IMR-90 (cell line): ENCODE data around the gene GALNT8. TPM values are rescaled to one million over a fixed set of nuclear protein-coding genes. Genes with fewer than 3 reads are reported as not detected.

Experiments
- ATAC-seq: fragments of 200-7000 bp; cut with Tn5 transposase; 2 replicates; pipeline ENCODE4 v1.9.1; 2020; ENCODE audit warnings: low read depth, mild to moderate bottlenecking, moderate library complexity
- BruUV-seq: library from RNA; stranded (reverse); fragments of 400-500 nt; replicated peaks from 2 replicates; lab custom pipeline; 2021; lab: Mats Ljungman, UMichigan
- CTCF ChIA-PET: fragments of 300-600 bp; formaldehyde crosslinking; extraction: SDS; loops from one replicate; lab custom pipeline; 2021; ENCODE audit warnings: antibody characterized with exemption; lab: Yijun Ruan, JAX
- POLR2A ChIA-PET: fragments of 300-600 bp; sonication (Branson Sonifier 250); formaldehyde crosslinking; loops from one replicate; lab custom pipeline; 2022; ENCODE audit warnings: antibody characterized with exemption; ENCODE audit not compliant: unreplicated experiment; lab: Charles Lee
- DNase-seq: peaks from one replicate; pipeline ENCODE4 v3.0.0; 2013
- H2AFZ ChIP-seq: replicated peaks from 2 replicates; pipeline ENCODE3; 2013; ENCODE audit warnings: low read length, mild to moderate bottlenecking; ENCODE audit not compliant: poor library complexity
- H2AK5ac ChIP-seq: 2 replicates; pipeline ENCODE4 v1.6.1; 2013; ENCODE audit warnings: low read depth, low read length, inconsistent platforms
- H2AK9ac ChIP-seq: replicated peaks from 2 replicates; pipeline ENCODE3; 2013; ENCODE audit warnings: mild to moderate bottlenecking, low read depth, low read length, moderate library complexity; ENCODE audit not compliant: poor library complexity
- H2BK120ac ChIP-seq: 2 replicates; pipeline ENCODE4 v1.6.1; 2013; ENCODE audit warnings: low read depth, low read length, inconsistent platforms
- H2BK15ac ChIP-seq: 3 replicates; pipeline ENCODE4 v1.6.1; 2013; ENCODE audit warnings: low read depth, low read length, inconsistent platforms
- H2BK20ac ChIP-seq: 2 replicates; pipeline ENCODE4 v1.6.1; 2013; ENCODE audit warnings: low read depth, mild to moderate bottlenecking, inconsistent platforms, low read length, moderate library complexity
- H2BK5ac ChIP-seq: 2 replicates; pipeline ENCODE4 v1.6.1; 2013; ENCODE audit warnings: mild to moderate bottlenecking, low read depth, low read length, inconsistent platforms; ENCODE audit not compliant: poor library complexity, severe bottlenecking
- H3K14ac ChIP-seq: replicated peaks from 2 replicates; pipeline ENCODE4 v1.6.1; 2013; ENCODE audit warnings: low read depth, low read length, inconsistent platforms
- H3K18ac ChIP-seq: 2 replicates; pipeline ENCODE4 v1.6.1; 2013; ENCODE audit warnings: low read depth, low read length, control low read depth
- H3K23ac ChIP-seq: 2 replicates; pipeline ENCODE4 v1.6.1; 2013; ENCODE audit warnings: low read depth, low read length, inconsistent platforms
- H3K27ac ChIP-seq: 2 replicates; pipeline ENCODE4 v1.5.1; 2013; ENCODE audit warnings: mild to moderate bottlenecking, control low read depth, low read length; ENCODE audit not compliant: insufficient read depth
- H3K27me3 ChIP-seq: 2 replicates; pipeline ENCODE4 v1.6.1; 2013; ENCODE audit warnings: low read length; ENCODE audit not compliant: control insufficient read depth, insufficient read depth
- H3K36me3 ChIP-seq: 2 replicates; pipeline ENCODE4 v1.6.1; 2013; ENCODE audit warnings: low read length, mixed read lengths; ENCODE audit not compliant: control insufficient read depth, insufficient read depth
- H3K4ac ChIP-seq: 2 replicates; pipeline ENCODE4 v1.6.1; 2013; ENCODE audit warnings: low read depth, low read length, inconsistent platforms
- H3K4me1 ChIP-seq: 2 replicates; pipeline ENCODE4 v1.6.1; 2013; ENCODE audit warnings: low read length, mixed read lengths; ENCODE audit not compliant: control insufficient read depth, insufficient read depth
- H3K4me2 ChIP-seq: 2 replicates; pipeline ENCODE4 v1.6.1; 2013; ENCODE audit warnings: low read depth, mild to moderate bottlenecking, control low read depth, low read length, moderate library complexity
- H3K4me3 ChIP-seq: 2 replicates; pipeline ENCODE4 v1.5.1; 2013; ENCODE audit warnings: low read depth, mild to moderate bottlenecking, control low read depth, low read length, moderate library complexity; ENCODE audit not compliant: insufficient read depth
- H3K56ac ChIP-seq: 2 replicates; pipeline ENCODE4 v1.6.1; 2013; ENCODE audit warnings: low read length, inconsistent platforms; ENCODE audit not compliant: insufficient read depth; ENCODE audit errors: extremely low read depth
- H3K79me1 ChIP-seq, 2 experiments: 2 replicates each; pipeline ENCODE4 v1.6.1; 2013; ENCODE audit warnings: low read length in 2 of 2, inconsistent platforms in 1 of 2, low read depth in 1 of 2
- H3K9ac ChIP-seq: 2 replicates; pipeline ENCODE4 v1.6.1; 2013; ENCODE audit warnings: low read depth, low read length, control low read depth
- H3K9me1 ChIP-seq: 2 replicates; pipeline ENCODE4 v1.6.1; 2013; ENCODE audit warnings: low read length, inconsistent platforms; ENCODE audit not compliant: insufficient read depth
- H3K9me3 ChIP-seq: 2 replicates; pipeline ENCODE4 v1.6.1; 2013; ENCODE audit warnings: low read length; ENCODE audit not compliant: control insufficient read depth, insufficient read depth
- H4K20me1 ChIP-seq: 2 replicates; pipeline ENCODE4 v1.6.1; 2013; ENCODE audit warnings: low read length, inconsistent platforms; ENCODE audit not compliant: insufficient read depth
- H4K5ac ChIP-seq: 2 replicates; pipeline ENCODE4 v1.6.1; 2013; ENCODE audit warnings: mild to moderate bottlenecking, low read depth, low read length, control low read depth
- H4K8ac ChIP-seq, 2 experiments: 2 replicates each; pipeline ENCODE4 v1.6.1; 2013; ENCODE audit warnings: low read depth in 2 of 2, low read length in 2 of 2, control low read depth in 1 of 2, inconsistent platforms in 1 of 2
- H4K91ac ChIP-seq: 2 replicates; pipeline ENCODE4 v1.6.1; 2013; ENCODE audit warnings: low read depth, low read length, inconsistent platforms; ENCODE audit not compliant: insufficient read depth
- BHLHE40 ChIP-seq: fragments of 150-350 bp; IDR thresholded peaks from 2 replicates; pipeline ENCODE4 v1.6.1; 2016; ENCODE audit warnings: mild to moderate bottlenecking, low read depth, low read length
- CEBPB ChIP-seq: IDR thresholded peaks from 2 replicates; pipeline ENCODE4 v1.6.1; 2012; ENCODE audit warnings: low read depth, low read length, improper control_type of control experiment
- CHD1 ChIP-seq: IDR thresholded peaks from 2 replicates; pipeline ENCODE4 v1.6.1; 2012; ENCODE audit warnings: low read depth, low read length, improper control_type of control experiment
- MAFK ChIP-seq: IDR thresholded peaks from 2 replicates; pipeline ENCODE4 v1.6.1; 2012; ENCODE audit warnings: low read depth, low read length, improper control_type of control experiment
- MAZ ChIP-seq: IDR thresholded peaks from 2 replicates; pipeline ENCODE4 v1.6.1; 2012; ENCODE audit warnings: low read depth, mild to moderate bottlenecking, low read length, improper control_type of control experiment, moderate library complexity, borderline replicate concordance
- NFE2L2 ChIP-seq: fragments of 150-350 bp; IDR thresholded peaks from 2 replicates; pipeline ENCODE4 v1.6.1; 2016; ENCODE audit warnings: low read depth, mild to moderate bottlenecking, low read length
- POLR2A ChIP-seq: IDR thresholded peaks from 2 replicates; pipeline ENCODE4 v1.6.1; 2012; ENCODE audit warnings: mild to moderate bottlenecking, low read depth, low read length
- RAD21 ChIP-seq: IDR thresholded peaks from 2 replicates; pipeline ENCODE4 v1.6.1; 2012; ENCODE audit warnings: low read length, improper control_type of control experiment
- RCOR1 ChIP-seq: IDR thresholded peaks from 2 replicates; pipeline ENCODE4 v1.6.1; 2012; ENCODE audit warnings: mild to moderate bottlenecking, low read length, improper control_type of control experiment; ENCODE audit not compliant: insufficient replicate concordance
- RFX5 ChIP-seq: IDR thresholded peaks from 2 replicates; pipeline ENCODE4 v1.8.0; 2012; ENCODE audit warnings: low read depth, mild to moderate bottlenecking, low read length, moderate library complexity
- SMC3 ChIP-seq: fragments of 150-350 bp; IDR thresholded peaks from 2 replicates; pipeline ENCODE4 v1.6.1; 2016; ENCODE audit warnings: low read depth, mild to moderate bottlenecking, antibody characterized with exemption, low read length, moderate library complexity
- WGBS, 2 experiments: methylation state at CpG; one replicate each; pipeline versions ENCODE4 v1.1.5 to v1.1.7; 2013; ENCODE audit warnings: missing lambda C conversion rate in 2 of 2; ENCODE audit not compliant: insufficient read length in 1 of 2; ENCODE audit errors: extremely low coverage in 2 of 2; 5-methylcytosine and 5-hydroxymethylcytosine counted together
- dilution Hi-C: fragments of 300-500 bp; cut with HindIII; formaldehyde crosslinking; loops from one replicate; pipeline ENCODE4 v1.14.3; 2018; ENCODE audit warnings: low sequenced_read_pairs; ENCODE audit not compliant: unreplicated experiment
- in situ Hi-C: fragments of 300-500 bp; cut with MboI; formaldehyde crosslinking; loops from 3 replicates; pipeline ENCODE4 v1.14.3; 2019; ENCODE audit warnings: low sequenced_read_pairs, inconsistent platforms, mixed read lengths
- intact Hi-C: fragments of 100-400 bp; cut with micrococcal nuclease; formaldehyde crosslinking; loops from 2 replicates; pipeline ENCODE4 v1.10.0; 2022
- polyA plus RNA-seq, 3 experiments: library from polyadenylated mRNA; depleted of rRNA; stranded (reverse); fragments of >200 nt; gene quantifications; 2 replicates each; pipeline ENCODE4 v1.2.3, GENCODE V29; 2012; ENCODE audit warnings: low replicate concordance in 1 of 3
- total RNA-seq: library from RNA; depleted of rRNA; stranded (reverse); fragments of >200 nt; gene quantifications from 2 replicates; pipeline ENCODE4 v1.2.3, GENCODE V29; 2012
- TF ChIP-seq, protein P1 (sequence below): fragments of 150-350 bp; IDR thresholded peaks from 2 replicates; pipeline ENCODE4 v1.6.1; 2016; ENCODE audit warnings: low read depth, mild to moderate bottlenecking, low read length, moderate library complexity, borderline replicate concordance
- TF ChIP-seq, protein P2 (sequence below): conservative IDR thresholded peaks from 2 replicates; pipeline ENCODE4 v1.5.1; 2012; ENCODE audit warnings: mild to moderate bottlenecking, low read depth, low read length, improper control_type of control experiment
- TF ChIP-seq, protein P3 (sequence below): fragments of 150-350 bp; IDR thresholded peaks from 2 replicates; pipeline ENCODE4 v1.6.1; 2017; ENCODE audit warnings: mild to moderate bottlenecking, antibody characterized with exemption, low read length, low read depth

GALNT8 gene
- total and polyA plus RNA-seq, 2 of the 4 experiments (the other 2 are of a cell fraction) = not detected

DNA sequence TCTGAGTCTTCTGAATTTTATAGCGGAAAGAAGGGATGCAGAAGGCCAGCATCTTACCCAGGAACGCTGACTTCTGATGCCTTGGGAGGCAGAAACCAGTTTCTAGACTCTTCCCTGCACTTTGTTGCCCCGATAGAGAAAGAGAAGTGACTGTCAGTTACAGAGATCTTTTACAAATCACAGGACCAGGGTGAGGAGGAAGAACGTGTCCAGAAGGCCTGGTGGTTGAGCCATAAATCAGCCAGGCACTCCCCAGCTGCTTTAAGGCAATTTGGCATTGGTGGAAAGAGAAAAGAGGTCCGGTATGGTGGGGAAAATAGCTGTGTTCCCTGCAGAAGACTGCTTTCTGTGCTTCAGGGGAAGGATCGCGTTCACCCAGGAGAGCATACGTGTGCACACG, 100.8 kb downstream of the GALNT8 start:
- Histone ChIP-seq H3K27ac (no peak overlapping the region), H2BK5ac (no peak overlapping the region), H2AK5ac (no peak overlapping the region), H2AK9ac (no peak overlapping the region), H3K23ac (no peak overlapping the region), H3K9ac (no peak overlapping the region), H4K5ac (no peak overlapping the region), H3K56ac (no peak overlapping the region), H3K14ac (no peak overlapping the region), H3K4me1 (no peaks in the 10 kb centered on the region), H3K36me3 (no peaks in the 10 kb centered on the region), H3K4me2 (no peak overlapping the region), H4K8ac (no peak overlapping the region), H3K18ac (no peak overlapping the region), H4K20me1 (no peaks in the 10 kb centered on the region), H3K27me3 (peaks cover 2% of the 10 kb centered on the region), H2AFZ (no peak overlapping the region), H3K9me3 (no peaks in the 10 kb centered on the region), H3K9me1 (no peaks in the 10 kb centered on the region), H3K4me3 (no peak overlapping the region), H2BK20ac (no peak overlapping the region), H3K79me1 (no peaks in the 10 kb centered on the region), H3K4ac (no peak overlapping the region), H2BK15ac (no peak overlapping the region), H4K91ac (no peak overlapping the region), H2BK120ac (no peak overlapping the region)
- WGBS, 2 experiments = 36% methylated on average over 2 of the region's 9 CpGs; no CpG with 5 or more reads in 1 of the 2 experiments
- no TSS peak for BruUV-seq
- ChIA-PET POLR2A (no interaction called here), CTCF (interaction anchor here (0.6 kb wide), 1 partner anchor 10 kb away, joined by 4 read pairs; no protein-coding TSS in a partner anchor)
- in situ Hi-C loops (no loop called here), dilution Hi-C loops (no loop called here), intact Hi-C loops (no loop called here)
- no peak for ATAC-seq
- TF ChIP-seq RAD21 = no peak
- no peak for TF ChIP-seq MAFK
- TF ChIP-seq MAZ = no peak
- TF ChIP-seq, protein P1, sequence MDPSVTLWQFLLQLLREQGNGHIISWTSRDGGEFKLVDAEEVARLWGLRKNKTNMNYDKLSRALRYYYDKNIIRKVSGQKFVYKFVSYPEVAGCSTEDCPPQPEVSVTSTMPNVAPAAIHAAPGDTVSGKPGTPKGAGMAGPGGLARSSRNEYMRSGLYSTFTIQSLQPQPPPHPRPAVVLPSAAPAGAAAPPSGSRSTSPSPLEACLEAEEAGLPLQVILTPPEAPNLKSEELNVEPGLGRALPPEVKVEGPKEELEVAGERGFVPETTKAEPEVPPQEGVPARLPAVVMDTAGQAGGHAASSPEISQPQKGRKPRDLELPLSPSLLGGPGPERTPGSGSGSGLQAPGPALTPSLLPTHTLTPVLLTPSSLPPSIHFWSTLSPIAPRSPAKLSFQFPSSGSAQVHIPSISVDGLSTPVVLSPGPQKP = no peak
- TF ChIP-seq, protein P2, sequence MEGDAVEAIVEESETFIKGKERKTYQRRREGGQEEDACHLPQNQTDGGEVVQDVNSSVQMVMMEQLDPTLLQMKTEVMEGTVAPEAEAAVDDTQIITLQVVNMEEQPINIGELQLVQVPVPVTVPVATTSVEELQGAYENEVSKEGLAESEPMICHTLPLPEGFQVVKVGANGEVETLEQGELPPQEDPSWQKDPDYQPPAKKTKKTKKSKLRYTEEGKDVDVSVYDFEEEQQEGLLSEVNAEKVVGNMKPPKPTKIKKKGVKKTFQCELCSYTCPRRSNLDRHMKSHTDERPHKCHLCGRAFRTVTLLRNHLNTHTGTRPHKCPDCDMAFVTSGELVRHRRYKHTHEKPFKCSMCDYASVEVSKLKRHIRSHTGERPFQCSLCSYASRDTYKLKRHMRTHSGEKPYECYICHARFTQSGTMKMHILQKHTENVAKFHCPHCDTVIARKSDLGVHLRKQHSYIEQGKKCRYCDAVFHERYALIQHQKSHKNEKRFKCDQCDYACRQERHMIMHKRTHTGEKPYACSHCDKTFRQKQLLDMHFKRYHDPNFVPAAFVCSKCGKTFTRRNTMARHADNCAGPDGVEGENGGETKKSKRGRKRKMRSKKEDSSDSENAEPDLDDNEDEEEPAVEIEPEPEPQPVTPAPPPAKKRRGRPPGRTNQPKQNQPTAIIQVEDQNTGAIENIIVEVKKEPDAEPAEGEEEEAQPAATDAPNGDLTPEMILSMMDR = no peak
- TF ChIP-seq NFE2L2 = no peak
- no peak for TF ChIP-seq POLR2A
- TF ChIP-seq SMC3 = no peak
- TF ChIP-seq, protein P3, sequence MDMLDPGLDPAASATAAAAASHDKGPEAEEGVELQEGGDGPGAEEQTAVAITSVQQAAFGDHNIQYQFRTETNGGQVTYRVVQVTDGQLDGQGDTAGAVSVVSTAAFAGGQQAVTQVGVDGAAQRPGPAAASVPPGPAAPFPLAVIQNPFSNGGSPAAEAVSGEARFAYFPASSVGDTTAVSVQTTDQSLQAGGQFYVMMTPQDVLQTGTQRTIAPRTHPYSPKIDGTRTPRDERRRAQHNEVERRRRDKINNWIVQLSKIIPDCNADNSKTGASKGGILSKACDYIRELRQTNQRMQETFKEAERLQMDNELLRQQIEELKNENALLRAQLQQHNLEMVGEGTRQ = no peak
- no peak for TF ChIP-seq CEBPB
- TF ChIP-seq CHD1 = no peak
- TF ChIP-seq RFX5 = no peak
- no peak for TF ChIP-seq BHLHE40
- TF ChIP-seq RCOR1 = no peak
- no peak for DNase-seq
